Fibroblast of skin of left biceps (primary cell): Measurements from ENCODE around the gene LYRM4.

Experiments used
- DNase-seq, 2 experiments: peaks; one replicate each; pipeline ENCODE4 v3.0.0-alpha.2; 2013; ENCODE audit warnings: low read depth in 2 of 2

LYRM4 gene

DNA sequence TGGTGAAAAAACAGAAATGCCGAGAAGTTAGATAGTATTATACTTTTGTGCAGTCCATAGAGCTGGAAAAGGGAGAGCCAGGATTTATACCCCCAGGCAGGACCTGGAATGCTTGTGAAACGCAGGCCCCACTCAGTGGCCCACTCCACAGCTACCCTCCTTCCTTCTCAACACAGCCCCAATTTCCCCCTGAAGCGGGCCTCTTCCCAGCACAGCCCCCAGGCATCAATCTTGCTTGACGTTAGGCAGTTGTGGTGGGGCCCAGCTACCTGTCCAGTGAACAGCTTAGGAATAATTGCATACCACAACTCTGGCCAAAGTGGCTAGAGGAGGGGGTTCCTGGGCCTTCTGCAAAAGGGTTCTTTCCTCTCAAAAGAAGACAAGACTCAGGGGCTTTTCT, 114.4 kb downstream of the LYRM4 start:
- DNase-seq = no peak

DNA sequence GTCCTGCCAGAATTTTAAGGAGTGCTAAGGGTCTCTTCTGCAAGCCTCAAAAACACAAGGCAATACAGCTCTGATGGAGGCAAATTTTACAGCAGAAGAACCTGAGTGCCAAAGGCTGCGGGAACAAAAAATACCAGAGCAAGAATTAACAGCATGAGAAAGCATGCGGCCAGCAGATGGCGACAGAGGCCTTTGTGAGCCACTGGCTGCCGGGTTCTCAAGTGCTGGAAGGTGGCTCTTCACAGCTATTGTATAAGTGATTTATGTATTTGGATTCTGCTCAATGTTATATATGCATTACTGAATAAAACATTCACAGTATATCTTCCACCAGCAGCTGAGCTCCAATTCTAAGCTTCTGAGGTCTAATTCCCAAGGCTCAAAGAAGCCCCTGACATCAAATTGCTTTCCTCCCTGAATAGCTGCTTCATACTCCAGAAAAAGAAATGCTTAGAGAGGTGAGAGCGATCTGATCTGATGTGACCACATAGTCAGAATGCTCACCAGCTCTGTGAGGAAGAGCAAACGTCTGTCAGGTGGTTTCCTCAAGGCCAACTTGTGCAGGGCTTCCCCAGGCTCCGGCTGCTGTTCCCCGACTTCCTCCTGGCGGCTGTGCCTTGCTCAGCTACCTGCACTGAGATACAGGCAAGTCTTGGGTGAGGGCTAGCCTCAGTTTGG, 117.0 kb downstream of the LYRM4 start:
- DNase-seq = peak; percentile 39 to 51

DNA sequence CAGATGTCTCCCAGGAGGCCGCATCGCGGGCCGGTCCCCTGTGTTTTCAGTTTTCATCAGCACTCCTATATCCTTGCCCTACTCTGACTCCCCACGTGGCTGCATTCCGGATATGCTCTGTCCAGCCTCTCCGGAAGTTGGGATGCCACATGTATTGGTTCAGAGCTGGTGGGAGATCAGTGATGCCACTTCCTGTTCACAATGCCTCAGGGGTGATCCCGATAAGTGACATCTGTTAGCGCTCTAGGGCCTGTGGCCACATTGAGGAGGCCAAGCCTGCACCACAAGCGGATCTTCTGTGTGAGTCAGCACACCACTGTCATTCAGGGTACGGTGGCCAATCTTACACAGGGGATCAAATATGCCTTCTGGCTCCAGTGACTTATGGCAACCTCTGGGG, 117.8 kb downstream of the LYRM4 start:
- no peak for DNase-seq

DNA sequence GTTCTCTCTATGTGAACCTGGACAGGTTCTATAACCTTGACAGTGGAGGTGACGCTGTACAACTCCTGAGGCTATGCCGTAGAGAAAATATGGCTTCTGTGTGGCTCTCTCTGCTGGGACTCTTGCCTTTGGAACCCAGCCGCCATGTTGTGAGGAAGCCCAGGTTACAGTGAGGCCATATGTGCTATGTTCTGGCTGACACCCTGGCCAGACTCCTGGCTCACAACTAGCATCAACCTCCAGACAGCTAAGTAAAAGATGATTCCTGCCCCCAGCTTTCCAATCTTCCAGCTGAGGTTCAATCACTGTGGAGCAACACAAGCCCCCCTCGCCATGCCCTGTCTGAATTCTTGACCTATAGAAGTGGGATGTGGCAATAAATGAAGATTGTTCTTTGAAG, 118.6 kb downstream of the LYRM4 start:
- no peak for DNase-seq

DNA sequence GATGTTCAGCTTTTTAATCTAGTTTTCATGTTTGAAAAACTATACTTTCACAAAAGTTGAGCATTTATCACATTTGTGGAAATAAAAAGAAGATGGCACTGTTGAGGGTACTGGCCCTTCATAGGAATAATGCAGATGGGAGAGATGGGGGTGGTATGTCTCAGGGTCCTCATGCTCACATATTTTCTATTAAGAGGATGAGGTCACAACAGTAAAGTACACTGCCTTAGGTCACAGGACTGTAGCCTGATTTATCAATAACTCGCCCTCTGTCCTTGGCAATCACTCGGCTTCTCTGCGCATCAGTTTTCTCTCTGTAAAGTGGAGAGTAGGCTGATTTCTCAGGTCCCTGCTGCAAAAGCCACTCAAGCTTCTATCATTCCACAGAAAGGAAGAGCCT, 119.7 kb downstream of the LYRM4 start:
- DNase-seq = no peak

DNA sequence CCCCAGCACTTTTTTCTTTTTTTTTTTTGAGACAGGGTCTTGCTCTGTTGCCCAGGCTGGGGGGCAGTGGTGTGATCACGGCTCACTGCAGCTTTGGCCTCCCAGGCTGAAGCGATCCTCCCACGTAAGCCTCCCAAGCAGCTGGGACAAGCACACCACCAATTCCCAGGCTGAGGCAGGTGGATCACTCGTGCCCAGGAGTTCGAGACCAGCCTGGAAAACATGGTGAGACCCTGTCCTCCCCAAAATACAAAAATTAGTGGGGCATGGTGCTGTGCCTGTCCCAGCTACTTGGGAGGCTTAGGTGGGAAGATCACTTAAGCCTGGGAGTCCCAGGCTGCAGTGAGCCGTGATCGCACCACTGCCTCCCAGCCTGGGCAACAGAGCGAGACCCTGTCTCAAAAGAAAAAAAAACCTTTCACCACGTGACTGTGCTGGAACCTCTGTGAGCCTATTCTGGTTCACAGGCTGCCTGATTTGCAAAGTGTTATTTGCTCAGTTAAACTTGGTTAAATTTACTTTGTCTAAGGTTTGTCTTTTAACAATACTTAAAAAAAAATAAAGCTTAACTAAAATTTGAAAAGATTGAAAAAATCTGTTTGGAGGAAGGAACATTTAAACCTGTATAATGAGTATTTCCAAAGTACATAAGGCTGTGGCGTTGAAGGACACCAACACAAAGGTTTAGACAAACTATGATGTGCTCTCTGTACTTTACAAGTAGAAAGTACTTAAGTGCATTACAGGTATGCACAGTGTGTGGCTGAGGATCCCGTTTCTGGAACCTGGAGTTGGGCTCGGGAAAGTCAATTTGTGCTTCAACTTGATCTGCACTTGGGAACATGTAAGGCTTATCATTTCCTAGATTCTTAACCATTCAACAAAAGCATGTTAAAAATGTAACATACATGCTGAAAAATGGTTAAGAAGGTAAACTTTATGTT, 120.7 kb downstream of the LYRM4 start:
- no peak for DNase-seq

DNA sequence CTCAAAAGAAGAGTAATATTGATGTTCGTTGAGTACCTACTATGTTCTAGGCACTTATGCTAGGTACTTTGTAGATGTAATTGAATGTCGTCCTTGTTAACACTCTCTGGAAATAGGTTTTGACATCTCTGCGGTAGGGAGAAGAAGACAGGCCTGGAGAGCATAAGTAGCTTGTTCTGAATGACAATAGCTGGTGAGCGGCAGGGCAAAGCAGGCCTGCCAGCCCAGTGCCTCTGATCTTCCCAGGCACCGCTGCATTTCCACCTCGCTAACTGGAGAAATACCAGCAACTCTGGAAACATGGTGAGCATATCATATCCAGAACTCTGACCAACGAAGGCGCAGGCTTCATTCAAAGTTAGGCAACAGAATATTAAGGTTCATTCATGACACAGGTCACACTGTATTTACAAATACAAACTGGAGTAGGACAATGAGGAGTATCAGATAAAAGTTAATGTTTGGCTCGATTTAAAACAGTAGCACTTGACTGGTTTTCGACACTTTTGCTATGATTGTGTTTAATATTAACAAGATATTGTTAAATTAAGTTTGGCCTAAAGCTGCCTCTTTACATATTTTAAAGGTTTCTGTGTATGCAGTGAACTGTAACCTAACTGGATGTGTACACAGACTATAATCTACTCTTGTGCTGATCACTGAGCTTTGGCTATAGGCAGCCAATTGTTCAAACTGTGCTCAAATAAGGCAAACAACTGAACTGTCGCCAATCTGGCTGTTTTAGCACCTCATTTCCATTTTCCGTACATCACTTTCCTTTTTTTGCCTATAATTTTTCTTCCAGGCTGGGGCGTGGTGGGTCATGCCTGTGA, 121.5 kb downstream of the LYRM4 start:
- no peak for DNase-seq

DNA sequence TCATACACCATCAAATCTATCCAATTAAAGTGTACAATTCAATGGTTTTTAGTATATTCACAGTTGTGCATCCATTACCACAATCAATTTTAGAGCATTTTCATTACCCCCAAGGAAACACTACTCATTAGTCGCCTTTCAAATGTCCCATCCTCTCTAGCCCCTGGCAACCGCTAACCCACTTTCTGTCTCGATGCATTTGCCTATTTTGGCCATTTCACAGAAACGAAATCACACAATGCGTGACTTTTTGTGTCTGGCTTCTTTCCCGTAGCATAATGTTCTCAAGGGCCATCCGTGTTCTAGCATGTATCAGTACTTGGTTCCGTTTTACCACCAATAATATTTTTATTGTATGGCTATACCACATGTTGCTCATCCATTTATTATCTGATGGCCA, 123.9 kb downstream of the LYRM4 start:
- DNase-seq = no peak

DNA sequence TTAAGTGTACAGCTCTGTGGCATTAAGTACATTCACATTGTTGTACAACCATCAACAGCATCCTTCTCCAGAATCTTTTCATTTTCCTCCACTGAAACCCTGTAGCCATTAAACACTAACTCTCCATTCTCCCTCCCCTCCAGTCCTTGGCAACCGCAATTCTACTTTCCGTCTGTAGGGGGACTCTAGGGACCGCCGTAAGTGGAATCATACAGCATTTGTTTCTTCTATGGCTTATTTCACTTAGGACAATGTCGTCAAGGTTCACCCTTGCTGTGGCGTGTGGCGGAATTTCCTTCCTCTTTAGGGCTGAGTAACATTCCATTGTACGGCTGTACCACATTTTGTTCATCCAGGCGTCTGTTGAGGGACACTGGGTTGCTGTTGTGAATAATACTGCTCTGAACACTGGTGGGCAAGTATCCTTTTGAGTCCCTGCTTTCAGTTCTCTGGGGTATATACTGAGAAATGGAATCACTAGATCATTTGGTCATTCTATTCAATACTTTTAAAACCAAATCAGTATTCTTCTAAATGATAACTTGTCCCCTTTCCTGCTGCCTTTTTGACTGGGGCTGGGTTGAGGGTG, 124.9 kb downstream of the LYRM4 start:
- no peak for DNase-seq

DNA sequence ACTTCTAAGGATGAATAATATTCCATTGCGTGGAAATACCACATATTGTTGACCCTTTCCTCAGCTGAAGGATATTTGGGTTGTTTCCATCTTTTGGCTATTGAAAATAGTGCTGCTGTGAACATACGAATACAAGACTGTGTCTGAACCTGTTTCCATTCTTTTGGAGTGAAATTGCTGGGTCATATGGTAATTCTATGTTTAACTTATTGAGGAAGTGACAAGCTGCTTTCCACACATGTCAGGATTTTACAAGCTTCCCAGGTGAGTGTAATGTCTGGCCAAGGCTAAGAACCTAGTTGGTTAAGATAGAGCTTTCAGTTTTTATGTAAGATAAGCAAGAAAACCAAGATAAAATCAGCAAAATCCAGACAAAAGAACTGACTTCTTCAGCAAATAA, 126.8 kb downstream of the LYRM4 start:
- no peak for DNase-seq

DNA sequence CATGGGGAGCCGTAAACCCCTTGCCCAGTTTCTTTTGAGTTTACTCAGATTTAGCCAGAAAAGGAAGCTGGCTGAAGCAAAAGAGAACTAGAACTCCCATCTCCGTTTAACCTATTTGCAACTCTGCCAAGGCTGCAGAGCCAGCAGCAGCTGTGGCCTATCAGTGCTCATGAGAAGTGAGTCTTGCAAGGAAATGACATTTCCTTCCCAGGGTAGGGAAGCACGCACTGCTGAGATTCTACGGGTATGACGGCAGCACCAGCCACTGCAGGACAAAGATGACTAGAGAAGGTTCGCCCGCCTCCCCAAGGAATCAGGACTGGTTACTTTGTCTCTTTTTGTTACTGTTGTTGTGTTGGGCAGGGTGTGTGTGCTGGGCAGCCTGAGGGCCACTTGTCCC, 128.0 kb downstream of the LYRM4 start:
- no peak for DNase-seq

DNA sequence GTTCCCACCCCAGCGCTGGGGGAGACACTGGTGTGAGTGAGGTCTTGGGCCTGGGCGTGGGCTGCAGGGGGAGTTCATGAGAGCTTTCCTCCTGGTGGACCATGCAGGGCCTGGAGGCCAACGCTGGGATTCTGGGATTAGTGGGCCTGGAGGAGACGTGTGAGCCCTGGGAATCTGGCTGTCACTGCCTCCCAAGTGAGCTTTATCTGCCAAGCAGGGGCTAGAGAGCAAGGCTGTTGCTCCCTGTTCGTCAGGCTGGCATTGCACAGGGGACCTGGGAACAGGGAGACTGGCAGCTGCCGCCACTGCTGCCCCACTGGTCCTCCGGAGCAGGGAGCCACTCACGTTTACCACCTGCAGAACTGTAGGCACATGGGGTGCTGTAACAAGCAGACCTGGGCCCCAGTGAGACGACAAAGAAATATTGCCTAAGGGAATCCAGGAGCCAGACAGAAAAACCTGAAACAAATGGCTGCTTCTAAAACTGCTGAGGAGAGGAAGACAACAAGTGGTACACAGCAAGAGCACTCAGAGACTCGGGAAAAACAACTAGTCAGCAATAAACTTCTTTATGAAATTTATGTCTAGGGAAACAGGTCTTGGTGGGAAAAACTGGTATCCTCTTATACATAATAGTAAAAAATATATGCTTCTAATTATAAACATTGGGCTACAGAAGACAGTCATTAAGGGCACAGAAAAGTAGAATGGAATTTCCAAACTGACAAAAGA, 130.4 kb downstream of the LYRM4 start:
- no peak for DNase-seq

DNA sequence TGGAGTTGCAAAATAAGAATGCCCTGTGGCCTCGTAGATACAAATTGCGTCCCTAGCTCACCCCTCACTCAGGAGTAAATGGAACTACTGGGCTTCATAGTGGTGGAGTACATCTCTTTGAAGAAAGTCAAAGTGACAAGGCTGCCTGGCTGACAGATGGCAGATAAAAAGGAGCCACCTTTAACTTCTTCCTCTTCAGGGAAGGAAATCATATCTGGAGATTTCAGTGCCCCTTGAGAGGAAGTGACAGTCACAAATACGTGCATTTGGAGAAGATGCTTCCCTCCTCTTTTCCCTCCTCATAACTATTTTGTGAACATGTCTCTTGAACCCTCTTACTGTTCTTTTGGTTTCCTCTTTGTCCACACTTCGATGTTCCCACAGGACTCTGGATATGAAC, 132.4 kb downstream of the LYRM4 start:
- no peak for DNase-seq

DNA sequence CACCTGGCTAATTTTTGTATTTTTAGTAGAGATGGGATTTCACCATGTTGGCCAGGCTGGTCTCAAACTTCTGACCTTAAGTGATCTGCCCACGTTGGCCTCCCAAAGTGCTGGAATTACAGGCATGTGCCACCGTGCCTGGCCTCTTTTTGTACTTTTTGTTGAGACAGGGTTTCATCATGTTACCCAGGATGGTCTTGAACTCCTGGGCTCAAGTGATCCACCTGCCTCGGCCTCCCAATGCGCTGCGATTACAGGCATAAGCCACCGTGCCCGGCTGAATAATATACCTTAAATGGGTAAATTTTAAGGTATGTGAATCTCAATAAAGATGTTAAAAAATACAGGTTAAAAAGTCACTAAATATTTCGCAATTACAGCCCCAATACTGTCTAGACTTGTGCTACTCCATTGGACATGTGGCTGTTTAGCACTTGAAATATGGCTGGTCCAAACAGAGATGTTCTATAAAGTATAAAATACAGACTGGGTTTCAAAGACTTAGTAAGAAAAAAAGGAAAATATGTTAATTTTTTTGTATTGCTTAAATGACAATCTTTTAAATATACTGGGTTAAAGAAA, 133.6 kb downstream of the LYRM4 start:
- no peak for DNase-seq

DNA sequence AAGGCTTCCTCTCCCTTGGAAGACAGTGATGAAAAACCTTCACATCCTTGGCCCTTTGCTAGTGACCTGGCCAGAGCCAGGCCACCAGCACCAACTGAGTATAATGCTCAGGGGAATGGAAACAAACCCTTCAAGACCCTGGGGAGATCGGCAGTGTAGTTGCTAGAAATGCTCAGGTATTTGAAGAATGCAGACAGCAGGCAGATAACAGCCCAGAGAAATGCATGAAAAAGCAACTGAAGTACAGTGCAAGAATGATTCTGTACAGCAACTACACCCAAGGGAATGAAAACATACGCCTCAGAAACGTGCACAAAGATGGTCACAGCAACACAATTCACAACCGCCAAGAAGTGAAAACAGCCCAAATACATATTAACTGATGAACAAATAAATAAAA, 134.5 kb downstream of the LYRM4 start:
- DNase-seq = peak in 1 of 2 experiments; percentile 22

DNA sequence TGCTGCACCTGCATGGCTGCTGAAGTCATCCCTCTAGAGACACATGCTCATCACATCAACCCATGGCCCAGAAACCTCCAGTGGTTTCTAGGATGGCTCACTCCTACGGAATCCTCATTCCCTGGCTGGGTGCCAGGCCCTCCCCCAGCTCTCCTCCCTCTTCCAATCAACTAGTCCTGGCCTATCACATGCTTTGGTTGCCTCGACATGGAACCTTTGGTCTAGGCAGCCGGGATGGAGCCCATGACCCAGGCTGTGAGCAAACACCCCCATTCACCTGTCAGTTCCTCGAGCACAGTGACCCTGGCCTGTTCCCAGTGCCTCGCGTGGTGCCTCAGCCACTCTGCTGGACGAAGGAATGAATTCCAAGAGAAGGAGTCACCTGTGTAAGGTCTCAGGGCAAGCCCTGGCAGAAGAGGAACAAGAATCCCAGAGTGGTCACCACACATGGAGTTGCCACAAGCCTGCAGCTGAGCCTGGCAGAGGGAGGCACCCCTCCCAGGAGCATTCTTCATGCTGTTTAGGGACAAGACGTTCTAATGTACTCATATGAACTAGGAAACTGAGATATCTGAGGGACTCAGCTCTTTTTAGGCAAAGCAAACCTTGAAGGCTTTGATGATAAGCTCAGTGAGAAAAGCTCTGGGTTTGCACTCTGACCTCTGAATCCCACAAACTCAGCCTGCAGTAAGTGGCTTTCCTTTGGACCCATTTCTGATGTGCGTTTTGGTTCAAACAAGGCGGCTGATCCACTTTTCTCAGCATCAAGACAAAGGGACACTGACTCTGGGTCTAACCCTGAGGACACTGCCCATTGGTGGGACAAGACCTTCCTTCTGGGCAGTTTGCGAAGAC, 135.4 kb downstream of the LYRM4 start:
- DNase-seq = peak in 1 of 2 experiments; percentile 28

DNA sequence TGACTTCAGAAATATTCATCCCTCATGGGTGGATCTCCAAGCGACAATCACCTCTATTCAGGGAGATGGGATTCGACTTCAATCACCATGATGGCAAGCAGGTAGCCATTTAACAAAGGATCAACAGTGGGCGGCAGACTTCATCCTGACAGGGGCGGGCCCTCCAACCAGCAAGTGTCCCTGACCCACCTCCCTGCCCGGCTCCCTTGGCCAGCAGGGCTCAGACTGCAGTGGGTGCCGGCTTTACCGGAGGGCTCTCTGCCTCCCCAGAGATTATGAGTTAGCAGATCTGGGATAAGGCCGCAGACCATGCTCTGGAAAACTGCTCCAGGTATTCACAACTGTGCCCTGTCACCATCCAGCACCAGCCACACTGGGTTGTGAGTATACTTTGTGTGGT, 136.2 kb downstream of the LYRM4 start:
- no peak for DNase-seq

DNA sequence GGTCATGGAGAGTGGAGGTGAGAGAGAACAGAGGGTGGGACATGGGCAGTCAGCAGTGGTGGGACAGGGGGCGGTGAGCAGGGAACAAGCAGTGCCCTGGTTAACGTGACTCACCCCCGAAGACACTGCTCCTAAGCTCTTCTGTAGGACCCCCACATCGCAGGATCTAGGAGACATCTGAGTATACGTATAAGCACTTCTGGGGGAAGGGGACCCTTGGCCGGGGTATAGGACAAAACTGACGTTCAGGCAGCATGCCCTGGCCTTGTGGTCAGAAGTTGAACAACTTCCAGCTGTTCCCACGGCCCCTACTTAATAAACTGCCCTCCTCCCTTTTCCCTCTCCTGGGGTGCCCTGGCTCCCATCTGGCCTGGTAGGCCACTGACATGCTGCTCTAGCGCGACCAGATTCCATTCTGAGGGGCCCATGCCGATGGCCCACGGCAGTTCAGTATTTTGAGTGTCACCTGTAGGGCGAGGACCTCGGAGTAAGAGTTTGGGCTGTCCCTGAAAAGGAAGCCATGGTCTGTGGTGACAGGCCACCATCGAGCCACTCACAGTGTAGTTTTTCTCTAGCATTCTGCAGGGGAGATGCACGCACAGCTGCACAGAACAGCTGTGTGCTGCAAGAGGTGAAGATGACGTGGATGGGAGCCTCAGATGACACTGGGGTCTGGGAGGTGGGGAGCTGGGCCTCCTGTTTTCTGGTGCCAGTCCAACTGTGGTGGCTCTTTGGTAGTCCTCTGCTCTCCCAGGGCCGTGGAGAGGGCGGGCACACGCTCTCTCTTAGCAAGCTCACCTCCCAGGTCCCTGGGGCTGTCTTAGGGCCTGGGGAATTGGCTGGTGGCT, 137.2 kb downstream of the LYRM4 start:
- DNase-seq = no peak
